Astrocyte (in vitro differentiated cells and primary cell): ENCODE results near the gene MAP4K2.

Experiments
- EZH2 ChIP-seq: IDR thresholded peaks from 2 replicates; pipeline ENCODE4 v1.6.1; 2012; ENCODE audit warnings: mild to moderate bottlenecking, low read length, inconsistent platforms; ENCODE audit not compliant: insufficient read depth
- TF ChIP-seq, protein P1 (sequence below): IDR thresholded peaks from 2 replicates; pipeline ENCODE4 v1.5.1; 2011; ENCODE audit warnings: low read depth, mild to moderate bottlenecking, inconsistent platforms, low read length, moderate library complexity; ENCODE audit not compliant: insufficient read depth

DNA sequence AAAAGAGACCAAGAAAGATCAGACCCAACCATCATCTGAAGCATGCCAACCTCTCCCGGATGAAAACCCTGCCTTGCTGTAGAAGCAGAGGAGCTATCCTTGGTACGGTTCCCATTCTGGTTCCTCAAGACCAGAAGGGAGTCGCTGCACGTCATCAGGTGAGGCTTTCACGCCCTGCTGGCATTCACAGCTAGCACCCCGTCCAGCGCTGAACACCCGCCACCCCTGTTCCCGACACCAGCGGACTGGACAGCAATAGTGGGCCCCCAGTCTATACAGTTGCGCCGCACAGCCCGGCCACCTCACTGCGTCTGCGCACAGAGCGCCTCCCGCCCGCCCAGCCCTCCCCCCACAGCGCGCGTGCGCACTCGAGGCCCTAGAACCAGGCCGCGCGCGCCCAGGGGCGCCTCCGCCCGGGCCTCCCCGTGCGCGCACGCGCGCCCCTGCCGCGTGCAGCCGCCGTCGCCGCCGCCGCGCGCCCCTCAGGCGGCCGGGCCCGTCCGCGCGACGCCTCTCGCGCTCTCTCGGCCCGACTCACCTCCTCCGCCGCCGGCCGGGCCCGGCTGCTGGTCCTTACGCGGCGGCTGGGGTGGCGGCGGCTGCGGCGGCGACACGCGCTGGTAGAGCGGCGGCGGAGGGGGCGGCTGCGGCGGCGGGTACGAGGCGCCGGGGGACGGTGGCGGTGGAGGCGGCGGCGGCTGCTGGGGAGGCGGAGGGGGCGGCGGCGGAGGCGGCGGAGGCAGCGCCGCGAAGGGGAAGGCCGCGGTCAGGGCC is 25.4 kb downstream of the MAP4K2 start:
- TF ChIP-seq, protein P1, sequence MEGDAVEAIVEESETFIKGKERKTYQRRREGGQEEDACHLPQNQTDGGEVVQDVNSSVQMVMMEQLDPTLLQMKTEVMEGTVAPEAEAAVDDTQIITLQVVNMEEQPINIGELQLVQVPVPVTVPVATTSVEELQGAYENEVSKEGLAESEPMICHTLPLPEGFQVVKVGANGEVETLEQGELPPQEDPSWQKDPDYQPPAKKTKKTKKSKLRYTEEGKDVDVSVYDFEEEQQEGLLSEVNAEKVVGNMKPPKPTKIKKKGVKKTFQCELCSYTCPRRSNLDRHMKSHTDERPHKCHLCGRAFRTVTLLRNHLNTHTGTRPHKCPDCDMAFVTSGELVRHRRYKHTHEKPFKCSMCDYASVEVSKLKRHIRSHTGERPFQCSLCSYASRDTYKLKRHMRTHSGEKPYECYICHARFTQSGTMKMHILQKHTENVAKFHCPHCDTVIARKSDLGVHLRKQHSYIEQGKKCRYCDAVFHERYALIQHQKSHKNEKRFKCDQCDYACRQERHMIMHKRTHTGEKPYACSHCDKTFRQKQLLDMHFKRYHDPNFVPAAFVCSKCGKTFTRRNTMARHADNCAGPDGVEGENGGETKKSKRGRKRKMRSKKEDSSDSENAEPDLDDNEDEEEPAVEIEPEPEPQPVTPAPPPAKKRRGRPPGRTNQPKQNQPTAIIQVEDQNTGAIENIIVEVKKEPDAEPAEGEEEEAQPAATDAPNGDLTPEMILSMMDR, result no peak
- TF ChIP-seq EZH2, result no peak
